HUES6 (cell line): ENCODE measurements around the gene DSCAM.

ENCODE experiments used
- H3K27ac ChIP-seq: 2 replicates; pipeline ENCODE4 v1.7.0; 2013; ENCODE audit warnings: low read depth, mild to moderate bottlenecking, low read length, inconsistent platforms
- H3K27me3 ChIP-seq: 2 replicates; pipeline ENCODE4 v1.6.1; 2013; ENCODE audit warnings: low read length; ENCODE audit not compliant: control insufficient read depth, insufficient read depth
- H3K36me3 ChIP-seq: 2 replicates; pipeline ENCODE4 v1.6.1; 2013; ENCODE audit warnings: low read length; ENCODE audit not compliant: control insufficient read depth, insufficient read depth
- H3K4me1 ChIP-seq: 2 replicates; pipeline ENCODE4 v1.6.1; 2013; ENCODE audit warnings: low read length; ENCODE audit not compliant: control insufficient read depth, insufficient read depth
- H3K4me3 ChIP-seq: 2 replicates; pipeline ENCODE4 v1.5.1; 2013; ENCODE audit warnings: low read depth, low read length
- H3K9ac ChIP-seq: one replicate; pipeline ENCODE4 v1.6.1; 2013; ENCODE audit warnings: mild to moderate bottlenecking, low read length
- H3K9me3 ChIP-seq: 2 replicates; pipeline ENCODE4 v1.6.1; 2013; ENCODE audit warnings: low read depth, low read length; ENCODE audit not compliant: control insufficient read depth, insufficient read depth

The DSCAM gene

GRCh38 chr21:40054403-40054802, 792.6 kb downstream of the DSCAM start:
- no peak overlapping the region for H3K27ac ChIP-seq
- no peak overlapping the region for H3K9ac ChIP-seq
- H3K9me3 ChIP-seq = no peaks in the 10 kb centered on the region
- no peaks in the 10 kb centered on the region for H3K27me3 ChIP-seq
- H3K4me3 ChIP-seq = no peak overlapping the region
- peaks cover 9% of the 10 kb centered on the region for H3K4me1 ChIP-seq
- no peaks in the 10 kb centered on the region for H3K36me3 ChIP-seq

- Histone ChIP-seq H3K4me3 (no peak overlapping the region), H3K9ac (no peak overlapping the region), H3K36me3 (no peaks in the 10 kb centered on the region), H3K27me3 (no peaks in the 10 kb centered on the region), H3K27ac (no peak overlapping the region), H3K9me3 (no peaks in the 10 kb centered on the region), H3K4me1 (peaks cover 10% of the 10 kb centered on the region)
Measured at GRCh38 chr21:40053007-40053406, 794.0 kb downstream of the DSCAM start.

GRCh38 chr21:40052276-40052675, 794.7 kb downstream of the DSCAM start:
- H3K27ac ChIP-seq = no peak overlapping the region
- H3K9ac ChIP-seq = no peak overlapping the region
- H3K27me3 ChIP-seq = no peaks in the 10 kb centered on the region
- H3K9me3 ChIP-seq = no peaks in the 10 kb centered on the region
- H3K4me3 ChIP-seq = no peak overlapping the region
- peaks cover 10% of the 10 kb centered on the region for H3K4me1 ChIP-seq
- no peaks in the 10 kb centered on the region for H3K36me3 ChIP-seq

GRCh38 chr21:40051801-40052200, 795.2 kb downstream of the DSCAM start:
- no peak overlapping the region for H3K4me3 ChIP-seq
- no peaks in the 10 kb centered on the region for H3K9me3 ChIP-seq
- H3K27me3 ChIP-seq = no peaks in the 10 kb centered on the region
- no peak overlapping the region for H3K27ac ChIP-seq
- no peaks in the 10 kb centered on the region for H3K36me3 ChIP-seq
- H3K9ac ChIP-seq = no peak overlapping the region
- peaks cover 10% of the 10 kb centered on the region for H3K4me1 ChIP-seq

GRCh38 chr21:40049931-40050290, 797.0 kb downstream of the DSCAM start:
- H3K27me3 ChIP-seq = no peaks in the 10 kb centered on the region
- H3K4me1 ChIP-seq = peaks cover 10% of the 10 kb centered on the region

GRCh38 chr21:40049031-40049930, 797.7 kb downstream of the DSCAM start:
- H3K27me3 ChIP-seq = no peaks in the 10 kb centered on the region
- no peak overlapping the region for H3K4me3 ChIP-seq
- no peaks in the 10 kb centered on the region for H3K9me3 ChIP-seq
- no peak overlapping the region for H3K27ac ChIP-seq
- no peak overlapping the region for H3K9ac ChIP-seq
- H3K4me1 ChIP-seq = peaks cover 10% of the 10 kb centered on the region
- no peaks in the 10 kb centered on the region for H3K36me3 ChIP-seq

More at GRCh38 chr21:40049931-40050290, 797.0 kb downstream of the DSCAM start:
- Histone ChIP-seq H3K9ac (no peak overlapping the region), H3K27ac (no peak overlapping the region), H3K9me3 (no peaks in the 10 kb centered on the region), H3K36me3 (no peaks in the 10 kb centered on the region), H3K4me3 (no peak overlapping the region)

GRCh38 chr21:40047993-40048730, 798.8 kb downstream of the DSCAM start:
- Histone ChIP-seq H3K27ac (no peak overlapping the region), H3K36me3 (no peaks in the 10 kb centered on the region), H3K9me3 (no peaks in the 10 kb centered on the region), H3K4me1 (peaks cover 10% of the 10 kb centered on the region), H3K27me3 (no peaks in the 10 kb centered on the region), H3K4me3 (no peak overlapping the region), H3K9ac (no peak overlapping the region)

- peaks cover 10% of the 10 kb centered on the region for H3K4me1 ChIP-seq
- H3K27ac ChIP-seq = no peak overlapping the region
- no peak overlapping the region for H3K9ac ChIP-seq
- H3K27me3 ChIP-seq = no peaks in the 10 kb centered on the region
- no peaks in the 10 kb centered on the region for H3K9me3 ChIP-seq
- no peak overlapping the region for H3K4me3 ChIP-seq
- no peaks in the 10 kb centered on the region for H3K36me3 ChIP-seq
Measured at GRCh38 chr21:40047211-40047610, 799.7 kb downstream of the DSCAM start.

GRCh38 chr21:40043866-40044265, 803.1 kb downstream of the DSCAM start:
- H3K36me3 ChIP-seq = no peaks in the 10 kb centered on the region
- H3K4me3 ChIP-seq = no peak overlapping the region
- H3K9ac ChIP-seq = no peak overlapping the region
- H3K27ac ChIP-seq = no peak overlapping the region
- no peaks in the 10 kb centered on the region for H3K9me3 ChIP-seq
- H3K4me1 ChIP-seq = no peaks in the 10 kb centered on the region
- no peaks in the 10 kb centered on the region for H3K27me3 ChIP-seq

- Histone ChIP-seq H3K9ac (no peak overlapping the region), H3K9me3 (no peaks in the 10 kb centered on the region), H3K4me3 (no peak overlapping the region), H3K36me3 (no peaks in the 10 kb centered on the region), H3K27ac (no peak overlapping the region), H3K4me1 (no peaks in the 10 kb centered on the region), H3K27me3 (no peaks in the 10 kb centered on the region)
Measured at GRCh38 chr21:40043423-40043822, 803.5 kb downstream of the DSCAM start.

- Histone ChIP-seq H3K9me3 (no peaks in the 10 kb centered on the region), H3K27me3 (no peaks in the 10 kb centered on the region), H3K4me1 (no peaks in the 10 kb centered on the region), H3K9ac (no peak overlapping the region), H3K36me3 (no peaks in the 10 kb centered on the region), H3K27ac (no peak overlapping the region), H3K4me3 (no peak overlapping the region)
Measured at GRCh38 chr21:40041446-40041845, 805.5 kb downstream of the DSCAM start.
